Esophagus squamous epithelium (tissue), 5 donors: Measurements from ENCODE around the gene PKDCC. TPM values are rescaled to one million over a fixed set of nuclear protein-coding genes. Genes with fewer than 3 reads are reported as not detected.

Experiments
- DNase-seq: peaks from one replicate; lab custom pipeline; 2025; lab: John Stamatoyannopoulos, UW
- H3K27ac ChIP-seq, 4 donors: fragments of 200-600 bp; sonication (generic); one replicate each; pipeline ENCODE4 v1.5.1; 2016 to 2019; ENCODE audit warnings: mild to moderate bottlenecking in 1 of 4
- H3K27me3 ChIP-seq, 4 donors: fragments of 200-600 bp; sonication (generic); 1 replicate in 3 of 4; 2 replicates in 1 of 4; pipeline versions ENCODE4 v1.5.1 to v1.6.0; 2017 to 2021; ENCODE audit warnings: antibody characterized with exemption in 1 of 4
- H3K36me3 ChIP-seq, 3 donors: fragments of 200-600 bp; sonication (generic); one replicate each; pipeline ENCODE4 v1.5.1; 2016 to 2019
- H3K4me1 ChIP-seq, 3 donors: fragments of 200-600 bp; sonication (generic); one replicate each; pipeline ENCODE4 v1.5.1; 2017 to 2019
- H3K4me3 ChIP-seq, 4 donors: fragments of 200-600 bp; sonication (generic); 1 replicate in 3 of 4; 2 replicates in 1 of 4; pipeline ENCODE4 v1.5.1; 2016 to 2019; ENCODE audit warnings: mild to moderate bottlenecking in 2 of 4, moderate library complexity in 1 of 4
- H3K9me3 ChIP-seq, 3 donors: fragments of 200-600 bp; sonication (generic); one replicate each; pipeline ENCODE4 v1.5.1; 2016 to 2019
- CTCF ChIP-seq, 6 experiments: fragments of 450-650 bp in 4 of 6; fragments of 200-600 bp in 2 of 6; sonication (generic) in 2 of 6; IDR thresholded peaks; one replicate each; pipeline ENCODE4 v1.5.1; 2016 to 2019; ENCODE audit warnings: antibody characterized with exemption in 6 of 6, mild to moderate bottlenecking in 4 of 6, moderate library complexity in 4 of 6
- POLR2A ChIP-seq, 4 donors: fragments of 450-650 bp; IDR thresholded peaks; one replicate each; pipeline ENCODE4 v1.6.1; 2017; ENCODE audit warnings: antibody characterized with exemption in 4 of 4, mild to moderate bottlenecking in 4 of 4, moderate library complexity in 3 of 4
- WGBS, 2 donors: methylation state at CpG; one replicate each; pipeline ENCODE4 v1.1.5; 2018; 5-methylcytosine and 5-hydroxymethylcytosine counted together
- intact Hi-C: fragments of 100-400 bp; cut with DNase I; formaldehyde crosslinking; loops from one replicate; pipeline ENCODE4 v1.15.0; 2022
- total RNA-seq, 4 donors: library from RNA; depleted of rRNA; stranded (reverse); fragments of >200 nt; gene quantifications; one replicate each; pipeline ENCODE4 v1.1.0, GENCODE V29; 2016
- donor health status: DM: yes; HTN: yes; CAD: no.

PKDCC gene
- total RNA-seq, 4 donors from 2014 or later: 0.53 to 16.8 (median 6.4) TPM

GRCh38 chr2:42053482-42053790, 5.6 kb downstream of the PKDCC start:
- intact Hi-C loops: no loop called here
- WGBS, 2 donors: 63 to 75% methylated on average over 1 to 6 of the region's 6 CpGs
- Histone ChIP-seq H3K4me1 (peaks cover 0 to 44% (median 15%) of the 10 kb centered on the region in 3 donors), H3K9me3 (no peaks in the 10 kb centered on the region), H3K36me3 (peaks cover 0 to 17% (median 0%) of the 10 kb centered on the region in 3 donors), H3K4me3 (no peak overlapping the region), H3K27ac (peak overlapping the region; percentile 47 to 86 (median 81)), H3K27me3 (peaks cover 0 to 28% (median 0%) of the 10 kb centered on the region in 4 donors)
- no peak for TF ChIP-seq CTCF (IDR thresholded peaks at IDR 0.05)
- TF ChIP-seq POLR2A (IDR thresholded peaks at IDR 0.05): no peak
- DNase-seq: no peak

DNA sequence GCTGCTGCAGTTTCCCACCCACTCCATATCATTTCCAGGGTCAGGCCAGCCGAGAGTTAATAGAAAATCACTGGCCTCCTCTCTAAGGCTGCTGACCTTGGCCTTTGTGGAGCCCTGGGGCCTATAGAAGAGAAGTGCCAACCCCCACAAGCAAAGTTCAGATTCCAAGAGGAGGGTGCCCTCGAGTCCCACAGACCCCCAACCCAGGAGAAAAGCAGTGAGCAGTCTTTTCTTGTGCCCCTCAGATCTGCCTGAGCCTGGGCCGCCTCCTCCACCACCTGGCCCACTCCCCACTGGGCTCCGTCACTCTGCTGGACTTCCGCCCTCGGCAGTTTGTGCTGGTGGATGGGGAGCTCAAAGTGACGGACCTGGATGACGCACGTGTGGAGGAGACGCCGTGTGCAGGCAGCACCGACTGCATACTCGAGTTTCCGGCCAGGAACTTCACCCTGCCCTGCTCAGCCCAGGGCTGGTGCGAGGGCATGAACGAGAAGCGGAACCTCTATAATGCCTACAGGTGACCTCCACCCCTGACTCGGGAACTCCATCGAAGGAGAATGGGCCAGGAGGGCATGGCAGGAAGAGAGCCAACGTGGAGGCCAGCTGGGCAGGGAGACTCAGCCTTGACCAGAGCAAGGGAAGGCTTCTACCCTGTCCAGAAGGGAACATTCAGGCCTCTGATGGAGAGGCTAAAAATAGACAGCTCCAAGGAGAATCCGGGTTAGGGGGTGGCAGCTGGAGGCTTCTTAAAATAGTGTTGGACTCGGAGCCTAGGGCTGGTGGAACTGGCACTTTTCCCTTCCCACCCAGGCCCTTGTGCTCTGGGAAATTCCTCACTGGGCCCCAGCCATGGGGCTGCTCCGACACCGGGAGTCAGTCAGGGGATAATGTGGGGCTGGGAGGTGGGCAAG, 6.2 kb downstream of the PKDCC start:
- peak overlapping the region in 1 of 4 donors; percentile 6 for H3K4me3 ChIP-seq
- H3K27ac ChIP-seq: peak overlapping the region; percentile 47 to 86 (median 81)
- peaks cover 0 to 22% (median 0%) of the 10 kb centered on the region in 4 donors for H3K27me3 ChIP-seq
- no peak for TF ChIP-seq POLR2A (IDR thresholded peaks at IDR 0.05)
- TF ChIP-seq CTCF (IDR thresholded peaks at IDR 0.05): no peak
- peaks cover 0 to 38% (median 15%) of the 10 kb centered on the region in 3 donors for H3K4me1 ChIP-seq
- intact Hi-C loops: no loop called here
- DNase-seq: no peak
- H3K9me3 ChIP-seq: no peaks in the 10 kb centered on the region
- WGBS, 2 donors: 65 to 76% methylated on average over 14 of the region's 24 CpGs
- peaks cover 0 to 21% (median 0%) of the 10 kb centered on the region in 3 donors for H3K36me3 ChIP-seq

DNA sequence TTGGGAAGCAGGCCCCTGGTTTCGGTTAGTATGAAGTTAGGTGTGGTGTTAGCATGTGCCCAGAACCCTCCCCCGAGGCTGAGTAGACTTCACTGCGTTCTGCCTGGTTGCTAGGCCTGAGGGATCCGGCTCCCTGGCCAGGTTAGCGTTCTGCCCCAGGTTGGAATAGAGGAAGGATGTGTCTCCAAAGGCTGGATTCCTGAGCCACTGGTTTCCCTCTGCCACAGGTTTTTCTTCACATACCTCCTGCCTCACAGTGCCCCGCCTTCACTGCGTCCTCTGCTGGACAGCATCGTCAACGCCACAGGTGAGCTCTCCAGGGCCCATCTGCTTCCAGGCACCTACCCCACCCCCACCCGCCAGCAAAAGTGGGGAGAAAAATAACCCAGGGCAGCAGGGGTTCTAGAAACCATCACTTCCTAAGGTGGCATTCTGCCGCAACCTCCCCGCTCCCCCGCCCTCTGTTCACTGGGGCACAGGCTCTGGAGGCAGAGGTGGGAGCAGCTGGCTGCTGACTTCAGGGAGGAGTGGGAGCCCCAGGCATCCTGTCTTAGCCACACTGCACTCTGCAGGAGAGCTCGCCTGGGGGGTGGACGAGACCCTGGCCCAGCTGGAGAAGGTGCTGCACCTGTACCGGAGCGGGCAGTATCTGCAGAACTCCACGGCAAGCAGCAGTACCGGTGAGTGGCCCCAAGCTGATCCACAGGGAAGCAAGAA, 7.1 kb downstream of the PKDCC start:
- no peaks in the 10 kb centered on the region for H3K9me3 ChIP-seq
- H3K27me3 ChIP-seq: peaks cover 0 to 14% (median 0%) of the 10 kb centered on the region in 4 donors
- no peak for TF ChIP-seq CTCF (IDR thresholded peaks at IDR 0.05)
- TF ChIP-seq POLR2A (IDR thresholded peaks at IDR 0.05): no peak
- peak overlapping the region in 1 of 4 donors; percentile 6 for H3K4me3 ChIP-seq
- H3K27ac ChIP-seq: peak overlapping the region in 3 of 4 donors; percentile 78 to 86 (median 84)
- peaks cover 0 to 21% (median 0%) of the 10 kb centered on the region in 3 donors for H3K36me3 ChIP-seq
- DNase-seq: no peak
- 80 to 91% methylated on average over 4 to 9 of the region's 19 CpGs for WGBS, 2 donors
- peaks cover 0 to 35% (median 15%) of the 10 kb centered on the region in 3 donors for H3K4me1 ChIP-seq
- intact Hi-C loops: no loop called here

GRCh38 chr2:42055573-42056514, 8.0 kb downstream of the PKDCC start:
- H3K27ac ChIP-seq: peak overlapping the region in 1 of 4 donors; percentile 78
- intact Hi-C loops: no loop called here
- H3K36me3 ChIP-seq: peaks cover 0 to 21% (median 0%) of the 10 kb centered on the region in 3 donors
- no peak for TF ChIP-seq CTCF (IDR thresholded peaks at IDR 0.05)
- TF ChIP-seq POLR2A (IDR thresholded peaks at IDR 0.05): no peak
- H3K4me3 ChIP-seq: no peak overlapping the region
- H3K4me1 ChIP-seq: peaks cover under 1 to 44% (median 19%) of the 10 kb centered on the region in 3 donors
- H3K27me3 ChIP-seq: peaks cover 0 to 8% (median 0%) of the 10 kb centered on the region in 4 donors
- WGBS, 2 donors: 36 to 46% methylated on average over 3 of the region's 4 CpGs
- H3K9me3 ChIP-seq: no peaks in the 10 kb centered on the region
- DNase-seq: no peak
